22Rv1 (cell line): ENCODE measurements around the gene CERK.

Experiments used
- CTCF ChIP-seq: fragments of 450-650 bp; IDR thresholded peaks from 2 replicates; pipeline ENCODE4 v1.5.1; 2017; ENCODE audit warnings: mild to moderate bottlenecking
- ZFX ChIP-seq: fragments of 450-650 bp; IDR thresholded peaks from 2 replicates; pipeline ENCODE4 v1.6.1; 2017; ENCODE audit warnings: antibody characterized with exemption, borderline replicate concordance

- no peak for TF ChIP-seq CTCF
- no peak for TF ChIP-seq ZFX
Observed at GRCh38 chr22:46740910-46741780, 3.1 kb upstream of the CERK start.
